Measurements from ENCODE around the gene ATG12. TPM values are rescaled to one million over a fixed set of nuclear protein-coding genes. Genes with fewer than 3 reads are reported as not detected.

ATG12 gene
- total RNA-seq, 1 experiment from 2014 or later = 52.0 TPM

DNA sequence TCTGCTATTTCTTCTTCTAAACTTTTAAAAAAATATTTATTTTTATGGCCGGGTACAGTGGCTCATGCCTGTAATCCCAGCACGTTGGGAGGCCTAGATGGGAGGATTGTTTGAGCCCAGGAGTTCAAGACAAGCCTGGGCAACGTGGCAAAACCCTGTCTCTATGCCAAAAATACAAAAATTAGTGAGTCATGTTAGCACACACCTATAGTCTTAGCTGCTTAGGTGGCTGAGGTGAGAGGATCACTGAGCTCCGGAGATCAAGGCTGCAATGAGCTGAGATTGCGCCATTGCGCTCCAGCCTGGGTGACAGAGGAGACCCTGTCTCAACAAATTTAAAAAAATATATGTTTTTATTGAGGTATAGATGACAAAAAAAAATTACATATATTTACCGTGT is 5.9 kb upstream of the ATG12 start:
- Histone ChIP-seq H3K27me3 (ENCODE audit: control insufficient read depth, insufficient read depth, low read length) (no peaks in the 10 kb centered on the region), H3K4me1 (ENCODE audit: control insufficient read depth, insufficient read depth, low read length) (peaks cover 15% of the 10 kb centered on the region), H3K36me3 (ENCODE audit: control insufficient read depth, insufficient read depth, low read length) (peaks cover 3% of the 10 kb centered on the region; the same call in 1 of the 2 replicates), H3K4me3 (ENCODE audit: low read depth in 2 of 2, low read length in 2 of 2) (no peak overlapping the region), H3K27ac (ENCODE audit: low read length) (no peak overlapping the region), H3K9me3 (ENCODE audit: control insufficient read depth, insufficient read depth, low read depth, low read length) (no peaks in the 10 kb centered on the region)
- POLR2A ChIA-PET = no interaction called here
- DNase-seq (ENCODE audit: low read depth, low spot score) (no peak), ATAC-seq (no peak)
- in situ Hi-C loops (cut with HindIII; ENCODE audit: low pct_unique_long_range_greater_than_20kb, low sequenced_read_pairs) = no loop called here
- BruUV-seq (replicated peaks) = no TSS peak
- TF ChIP-seq, protein P1, sequence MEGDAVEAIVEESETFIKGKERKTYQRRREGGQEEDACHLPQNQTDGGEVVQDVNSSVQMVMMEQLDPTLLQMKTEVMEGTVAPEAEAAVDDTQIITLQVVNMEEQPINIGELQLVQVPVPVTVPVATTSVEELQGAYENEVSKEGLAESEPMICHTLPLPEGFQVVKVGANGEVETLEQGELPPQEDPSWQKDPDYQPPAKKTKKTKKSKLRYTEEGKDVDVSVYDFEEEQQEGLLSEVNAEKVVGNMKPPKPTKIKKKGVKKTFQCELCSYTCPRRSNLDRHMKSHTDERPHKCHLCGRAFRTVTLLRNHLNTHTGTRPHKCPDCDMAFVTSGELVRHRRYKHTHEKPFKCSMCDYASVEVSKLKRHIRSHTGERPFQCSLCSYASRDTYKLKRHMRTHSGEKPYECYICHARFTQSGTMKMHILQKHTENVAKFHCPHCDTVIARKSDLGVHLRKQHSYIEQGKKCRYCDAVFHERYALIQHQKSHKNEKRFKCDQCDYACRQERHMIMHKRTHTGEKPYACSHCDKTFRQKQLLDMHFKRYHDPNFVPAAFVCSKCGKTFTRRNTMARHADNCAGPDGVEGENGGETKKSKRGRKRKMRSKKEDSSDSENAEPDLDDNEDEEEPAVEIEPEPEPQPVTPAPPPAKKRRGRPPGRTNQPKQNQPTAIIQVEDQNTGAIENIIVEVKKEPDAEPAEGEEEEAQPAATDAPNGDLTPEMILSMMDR (IDR thresholded peaks at IDR 0.05) = no peak
- TF ChIP-seq TCF7L2 (IDR thresholded peaks at IDR 0.05; ENCODE audit: low read depth, low read length) = no peak
- no peak for TF ChIP-seq POLR2AphosphoS5 (IDR thresholded peaks at IDR 0.05; ENCODE audit: low read depth, low read length)
- CTCF ChIA-PET = no interaction called here
- intact Hi-C loops (cut with micrococcal nuclease; ENCODE audit: unreplicated experiment) = no loop called here

GRCh38 chr5:115844321-115844817 is 3.0 kb upstream of the ATG12 start:
- H3K4me3 ChIP-seq (ENCODE audit: low read depth in 2 of 2, low read length in 2 of 2) = no peak overlapping the region
- in situ Hi-C loops (cut with HindIII; ENCODE audit: low pct_unique_long_range_greater_than_20kb, low sequenced_read_pairs) = no loop called here
- ATAC-seq (no peak), DNase-seq (ENCODE audit: low read depth, low spot score) (no peak)
- H3K36me3 ChIP-seq (ENCODE audit: control insufficient read depth, insufficient read depth, low read length) = peaks cover 12% of the 10 kb centered on the region; the same call in 1 of the 2 replicates
- H3K4me1 ChIP-seq (ENCODE audit: control insufficient read depth, insufficient read depth, low read length) = peaks cover 21% of the 10 kb centered on the region
- H3K27ac ChIP-seq (ENCODE audit: low read length) = no peak overlapping the region
- no peaks in the 10 kb centered on the region for H3K9me3 ChIP-seq (ENCODE audit: control insufficient read depth, insufficient read depth, low read depth, low read length)
- ChIA-PET CTCF (no interaction called here), POLR2A (no interaction called here)
- BruUV-seq (replicated peaks) = no TSS peak
- intact Hi-C loops (cut with micrococcal nuclease; ENCODE audit: unreplicated experiment) = loop anchor here (5.0 kb wide), 2 partner anchors 193 to 212 kb away; no protein-coding TSS in a partner anchor
- no peaks in the 10 kb centered on the region for H3K27me3 ChIP-seq (ENCODE audit: control insufficient read depth, insufficient read depth, low read length)
- TF ChIP-seq, protein P1 (IDR thresholded peaks at IDR 0.05) = no peak
- TF ChIP-seq TCF7L2 (IDR thresholded peaks at IDR 0.05; ENCODE audit: low read depth, low read length) (no peak), REST (IDR thresholded peaks at IDR 0.05; ENCODE audit: insufficient read depth in 1 of 2, low read depth in 2 of 2, low read length in 1 of 2) (no peak), SIN3A (IDR thresholded peaks at IDR 0.05; ENCODE audit: borderline replicate concordance, insufficient read depth, low read depth, low read length) (no peak), POLR2AphosphoS5 (IDR thresholded peaks at IDR 0.05; ENCODE audit: low read depth, low read length) (no peak)

Data from Panc1 (cell line).